ENCODE data around the gene NKAIN2. TPM values are rescaled to one million over a fixed set of nuclear protein-coding genes. Genes with fewer than 3 reads are reported as not detected.

Gene NKAIN2
- total and polyA plus RNA-seq, 9 of the 15 experiments (the other 6 are each of a cell fraction or from before 2014, with no cell fraction given), result not detected

- BruUV-seq (replicated peaks), result no TSS peak
- ChIA-PET POLR2A (no interaction called here), CTCF (ENCODE audit: low intra/inter-chr PET ratio) (no interaction called here)
- TF ChIP-seq MAZ (CRISPR knock-in tag; conservative IDR thresholded peaks at IDR 0.05 in 1 of 2, IDR thresholded peaks at IDR 0.05 in 1 of 2) (no peak), ZNF766 (CRISPR knock-in tag; conservative IDR thresholded peaks at IDR 0.05) (no peak), KAT7 (CRISPR knock-in tag; IDR thresholded peaks at IDR 0.05; ENCODE audit: borderline replicate concordance) (no peak), CHD4 (IDR thresholded peaks at IDR 0.05; ENCODE audit: insufficient read depth, insufficient replicate concordance, low read depth, low read length, poor library complexity, severe bottlenecking) (no peak), NFIX (CRISPR knock-in tag; IDR thresholded peaks at IDR 0.05; ENCODE audit: low read depth) (no peak), SNRNP70 (optimal IDR thresholded peaks at IDR 0.05; ENCODE audit: low read depth, low read length) (no peak), ZNF780A (CRISPR knock-in tag; IDR thresholded peaks at IDR 0.05) (no peak), MAFF (IDR thresholded peaks at IDR 0.05; ENCODE audit: low read length) (no peak), HNRNPL (IDR thresholded peaks at IDR 0.05; ENCODE audit: low read depth, low read length) (no peak), ARNT (IDR thresholded peaks at IDR 0.05) (no peak), PTTG1 (tag; IDR thresholded peaks at IDR 0.05; ENCODE audit: low read depth) (no peak), KDM1A (IDR thresholded peaks at IDR 0.05) (no peak)
- Histone ChIP-seq H3K79me2 (ENCODE audit: control insufficient read depth, insufficient read depth, low read length) (no peaks in the 10 kb centered on the region), H3K4me1 (replicated peaks in 1 of 2; ENCODE audit: control insufficient read depth in 2 of 2, insufficient read depth in 2 of 2, low read length in 2 of 2) (no peaks in the 10 kb centered on the region), H3K4me3 (no peak overlapping the region), H3K27me3 (ENCODE audit: control insufficient read depth in 2 of 2, insufficient read depth in 2 of 2, low read length in 2 of 2) (no peaks in the 10 kb centered on the region), H2AFZ (ENCODE audit: low read depth, low read length) (no peak overlapping the region), H3K4me2 (ENCODE audit: insufficient read depth, low read length) (no peak overlapping the region), H3K36me3 (ENCODE audit: control insufficient read depth, insufficient read depth, low read length) (no peaks in the 10 kb centered on the region), H4K20me1 (replicated peaks; ENCODE audit: control insufficient read depth, insufficient read depth, low read length) (no peaks in the 10 kb centered on the region), H3K9me1 (ENCODE audit: control insufficient read depth, insufficient read depth, low read length) (no peaks in the 10 kb centered on the region), H3K9ac (ENCODE audit: insufficient read depth in 1 of 2, low read depth in 2 of 2, low read length in 2 of 2) (no peak overlapping the region), H3K9me3 (replicated peaks; ENCODE audit: control insufficient read depth, insufficient read depth, low read depth, low read length) (no peaks in the 10 kb centered on the region), H3K27ac (ENCODE audit: extremely low read depth, low read depth, low read length) (no peak overlapping the region)
- in situ Hi-C loops (cut with MboI), result no loop called here
- 3% methylated on average over 3 of the region's 3 CpGs for WGBS (ENCODE audit: insufficient coverage, low coverage, missing lambda C conversion rate)
- ATAC-seq (no peak), DNase-seq (ENCODE audit: extremely low read depth in 1 of 4, low spot score in 3 of 4) (no peak), FAIRE-seq (no peak)
- intact Hi-C loops (cut with micrococcal nuclease), result no loop called here
These were observed 25.8 kb downstream of the NKAIN2 start for GRCh38 chr6:123829302-123829953.
